ENCODE measurements around the gene MKLN1. TPM values are rescaled to one million over a fixed set of nuclear protein-coding genes. Genes with fewer than 3 reads are reported as not detected.

The MKLN1 gene
- total RNA-seq, 4 donors from 2014 or later, result 37.9 to 55.2 (median 41.3) TPM

DNA sequence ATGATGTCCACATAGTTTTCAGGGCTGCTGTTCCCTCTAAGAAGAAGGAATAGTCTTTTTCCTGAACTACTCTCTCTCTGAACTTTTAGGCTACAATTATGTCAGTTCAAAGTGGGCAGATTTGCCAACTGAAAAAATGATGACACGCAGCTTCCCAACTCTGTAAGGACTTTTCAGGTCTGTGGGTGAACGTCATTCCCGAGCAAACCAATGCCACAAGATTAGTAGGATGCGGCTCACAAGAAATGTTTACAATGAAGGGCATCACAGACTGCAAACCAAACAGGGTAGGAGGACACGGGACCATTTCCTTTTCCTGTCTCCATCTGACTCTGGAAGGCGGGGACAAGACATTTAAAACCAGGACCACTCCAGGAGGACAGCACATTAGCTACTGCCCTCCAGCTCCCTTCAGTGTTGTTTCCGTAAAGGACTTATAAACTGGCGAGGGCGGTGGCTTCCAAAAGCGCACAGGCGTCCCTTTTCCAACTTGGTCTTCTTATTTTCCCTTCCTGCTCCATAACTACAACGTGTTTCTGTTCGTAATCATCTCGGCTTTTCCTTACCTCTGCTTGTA is 539 bp upstream of the MKLN1 start:
- no peaks in the 10 kb centered on the region for H3K27me3 ChIP-seq
- peaks cover 18 to 34% (median 31%) of the 10 kb centered on the region in 4 donors for H3K4me1 ChIP-seq
- H3K4me3 ChIP-seq, result peak overlapping the region; percentile 82 to 98 (median 91)
- H3K27ac ChIP-seq (replicated peaks in 1 of 4), result peak overlapping the region; percentile 97
- TF ChIP-seq, protein P1, sequence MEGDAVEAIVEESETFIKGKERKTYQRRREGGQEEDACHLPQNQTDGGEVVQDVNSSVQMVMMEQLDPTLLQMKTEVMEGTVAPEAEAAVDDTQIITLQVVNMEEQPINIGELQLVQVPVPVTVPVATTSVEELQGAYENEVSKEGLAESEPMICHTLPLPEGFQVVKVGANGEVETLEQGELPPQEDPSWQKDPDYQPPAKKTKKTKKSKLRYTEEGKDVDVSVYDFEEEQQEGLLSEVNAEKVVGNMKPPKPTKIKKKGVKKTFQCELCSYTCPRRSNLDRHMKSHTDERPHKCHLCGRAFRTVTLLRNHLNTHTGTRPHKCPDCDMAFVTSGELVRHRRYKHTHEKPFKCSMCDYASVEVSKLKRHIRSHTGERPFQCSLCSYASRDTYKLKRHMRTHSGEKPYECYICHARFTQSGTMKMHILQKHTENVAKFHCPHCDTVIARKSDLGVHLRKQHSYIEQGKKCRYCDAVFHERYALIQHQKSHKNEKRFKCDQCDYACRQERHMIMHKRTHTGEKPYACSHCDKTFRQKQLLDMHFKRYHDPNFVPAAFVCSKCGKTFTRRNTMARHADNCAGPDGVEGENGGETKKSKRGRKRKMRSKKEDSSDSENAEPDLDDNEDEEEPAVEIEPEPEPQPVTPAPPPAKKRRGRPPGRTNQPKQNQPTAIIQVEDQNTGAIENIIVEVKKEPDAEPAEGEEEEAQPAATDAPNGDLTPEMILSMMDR (IDR thresholded peaks at IDR 0.05), result no peak
- TF ChIP-seq POLR2AphosphoS5 (IDR thresholded peaks at IDR 0.05), result no peak
- no peak for TF ChIP-seq EP300 (IDR thresholded peaks at IDR 0.05)
- no peak for TF ChIP-seq POLR2A (IDR thresholded peaks at IDR 0.05; ENCODE audit: low read depth)
- H3K9me3 ChIP-seq, result no peaks in the 10 kb centered on the region
- intact Hi-C loops (cut with DNase I), result loop anchor here (5.0 kb wide), 1 partner anchor 215 kb away; no protein-coding TSS in a partner anchor
- no peak for DNase-seq (ENCODE audit: extremely low spot score)
- under 1% methylated on average over 14 of the region's 14 CpGs for WGBS
- no peaks in the 10 kb centered on the region for H3K36me3 ChIP-seq

DNA sequence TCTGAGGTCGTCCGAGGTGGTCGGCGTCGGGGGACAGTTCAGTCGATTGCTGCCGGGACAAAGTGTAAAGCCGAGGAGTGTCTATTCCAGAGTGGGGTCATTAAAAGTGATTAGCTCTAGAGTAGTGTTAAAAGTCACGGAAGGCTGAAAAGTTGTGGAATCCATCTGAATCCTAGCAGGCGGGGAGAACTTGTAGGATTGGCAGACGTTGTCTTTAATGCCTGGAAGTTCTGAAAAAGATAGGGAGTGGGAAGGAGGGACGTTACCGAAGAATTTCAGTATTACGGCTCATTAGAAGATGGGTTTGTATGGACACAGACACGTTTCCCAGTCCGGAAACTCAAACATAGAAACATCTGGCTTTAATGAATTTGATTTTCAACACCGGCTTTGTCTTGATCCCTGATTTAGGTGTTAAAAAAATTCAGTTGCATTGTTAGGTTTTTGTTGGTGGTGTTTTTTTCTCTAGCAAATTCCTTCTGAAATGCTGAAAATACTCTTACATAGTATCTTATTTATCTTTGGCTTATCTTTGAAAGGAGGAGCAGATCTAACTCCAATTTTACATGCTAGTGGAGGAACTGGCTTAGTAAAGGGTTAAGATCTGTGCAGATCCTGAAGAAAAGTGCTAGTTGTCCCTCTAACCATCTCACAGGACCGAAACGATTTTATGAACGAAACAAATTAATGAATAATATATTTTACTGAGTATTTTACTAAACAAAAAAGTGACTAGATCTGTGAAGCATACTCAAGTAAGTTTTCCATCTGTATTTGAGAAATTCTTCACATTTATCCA is 900 bp downstream of the MKLN1 start:
- Histone ChIP-seq H3K27me3 (no peaks in the 10 kb centered on the region), H3K4me3 (peak overlapping the region; percentile 82 to 98 (median 91)), H3K9me3 (no peaks in the 10 kb centered on the region), H3K4me1 (peaks cover 20 to 46% (median 41%) of the 10 kb centered on the region in 4 donors), H3K36me3 (peaks cover 0 to 6% (median 0%) of the 10 kb centered on the region in 4 donors), H3K27ac (replicated peaks in 1 of 4) (peak overlapping the region; percentile 97)
- WGBS, result 1% methylated on average over 15 of the region's 20 CpGs
- intact Hi-C loops (cut with DNase I), result loop anchor here (5.0 kb wide), 1 partner anchor 216 kb away; no protein-coding TSS in a partner anchor
- DNase-seq (ENCODE audit: extremely low spot score), result no peak
- no peak for TF ChIP-seq POLR2AphosphoS5 (IDR thresholded peaks at IDR 0.05)
- TF ChIP-seq, protein P1 (IDR thresholded peaks at IDR 0.05), result no peak
- no peak for TF ChIP-seq EP300 (IDR thresholded peaks at IDR 0.05)
- no peak for TF ChIP-seq POLR2A (IDR thresholded peaks at IDR 0.05; ENCODE audit: low read depth)

- Histone ChIP-seq H3K9me3 (no peaks in the 10 kb centered on the region), H3K36me3 (peaks cover 0 to 6% (median 0%) of the 10 kb centered on the region in 4 donors), H3K4me3 (peak overlapping the region; percentile 82 to 98 (median 91)), H3K27ac (replicated peaks in 1 of 4) (peak overlapping the region; percentile 97), H3K27me3 (no peaks in the 10 kb centered on the region), H3K4me1 (peaks cover 26 to 47% (median 44%) of the 10 kb centered on the region in 4 donors)
- intact Hi-C loops (cut with DNase I), result loop anchor here (5.0 kb wide), 1 partner anchor 217 kb away; no protein-coding TSS in a partner anchor
- no peak for DNase-seq (ENCODE audit: extremely low spot score)
- WGBS, result 80% methylated on average over 1 of the region's 1 CpG
- no peak for TF ChIP-seq POLR2AphosphoS5 (IDR thresholded peaks at IDR 0.05)
- no peak for TF ChIP-seq POLR2A (IDR thresholded peaks at IDR 0.05; ENCODE audit: low read depth)
- TF ChIP-seq, protein P1 (IDR thresholded peaks at IDR 0.05), result no peak
- no peak for TF ChIP-seq EP300 (IDR thresholded peaks at IDR 0.05)
Observed at GRCh38 chr7:131329176-131329570, 1.5 kb downstream of the MKLN1 start.

DNA sequence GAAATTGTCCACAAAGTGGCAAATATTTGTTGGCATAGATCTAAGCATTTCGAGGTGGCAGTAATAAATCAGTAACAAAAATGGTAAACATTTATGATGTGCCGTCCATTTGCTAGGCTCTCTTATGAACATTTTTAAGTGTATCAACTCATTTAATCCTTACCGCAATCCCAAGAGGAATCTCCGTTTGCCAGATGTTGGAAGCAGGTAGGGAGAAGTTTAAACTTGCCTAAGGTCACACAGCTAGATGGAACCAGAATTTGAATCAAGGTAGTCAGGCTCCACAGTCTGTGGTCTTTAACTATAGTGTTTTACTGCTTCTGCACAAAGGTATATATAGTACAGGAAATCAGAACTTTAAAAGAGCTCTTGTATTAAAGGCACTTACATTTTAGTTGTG is 2.6 kb downstream of the MKLN1 start:
- peaks cover 26 to 50% (median 44%) of the 10 kb centered on the region in 4 donors for H3K4me1 ChIP-seq
- no peaks in the 10 kb centered on the region for H3K27me3 ChIP-seq
- DNase-seq (ENCODE audit: extremely low spot score), result no peak
- H3K4me3 ChIP-seq, result peak overlapping the region in 2 of 4 donors; percentile 93 to 98
- TF ChIP-seq POLR2A (IDR thresholded peaks at IDR 0.05; ENCODE audit: low read depth), result no peak
- TF ChIP-seq, protein P1 (IDR thresholded peaks at IDR 0.05), result no peak
- TF ChIP-seq POLR2AphosphoS5 (IDR thresholded peaks at IDR 0.05), result no peak
- TF ChIP-seq EP300 (IDR thresholded peaks at IDR 0.05), result no peak
- intact Hi-C loops (cut with DNase I), result no loop called here
- no peaks in the 10 kb centered on the region for H3K9me3 ChIP-seq
- 77% methylated on average over 4 of the region's 4 CpGs for WGBS
- peaks cover 0 to 6% (median 0%) of the 10 kb centered on the region in 4 donors for H3K36me3 ChIP-seq
- H3K27ac ChIP-seq (replicated peaks in 1 of 4), result peak overlapping the region in 3 of 4 donors; percentile 97

All from esophagus muscularis mucosa (tissue), 4 donors.